ENCODE measurements around the gene UNC79.

DNA sequence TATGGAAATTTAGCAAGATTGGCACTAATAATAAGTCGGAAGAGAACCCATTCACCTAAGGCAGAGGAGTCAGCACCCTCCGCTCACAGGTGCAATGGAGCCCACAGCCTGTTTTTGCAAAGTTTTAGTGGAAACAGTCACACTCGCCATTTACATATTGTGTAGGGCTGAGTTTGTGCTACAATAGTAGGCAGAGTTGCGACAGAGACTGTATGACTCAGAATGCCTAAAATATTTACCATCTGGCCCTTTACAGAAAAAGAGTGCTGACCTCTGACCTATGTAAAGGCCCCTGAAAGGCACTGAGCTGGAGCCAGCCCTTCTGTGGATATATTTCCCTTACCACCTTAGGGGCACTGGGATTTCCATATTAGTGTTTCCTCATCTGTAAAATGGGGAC is 278.5 kb downstream of the UNC79 start:
- TF ChIP-seq, protein P1, sequence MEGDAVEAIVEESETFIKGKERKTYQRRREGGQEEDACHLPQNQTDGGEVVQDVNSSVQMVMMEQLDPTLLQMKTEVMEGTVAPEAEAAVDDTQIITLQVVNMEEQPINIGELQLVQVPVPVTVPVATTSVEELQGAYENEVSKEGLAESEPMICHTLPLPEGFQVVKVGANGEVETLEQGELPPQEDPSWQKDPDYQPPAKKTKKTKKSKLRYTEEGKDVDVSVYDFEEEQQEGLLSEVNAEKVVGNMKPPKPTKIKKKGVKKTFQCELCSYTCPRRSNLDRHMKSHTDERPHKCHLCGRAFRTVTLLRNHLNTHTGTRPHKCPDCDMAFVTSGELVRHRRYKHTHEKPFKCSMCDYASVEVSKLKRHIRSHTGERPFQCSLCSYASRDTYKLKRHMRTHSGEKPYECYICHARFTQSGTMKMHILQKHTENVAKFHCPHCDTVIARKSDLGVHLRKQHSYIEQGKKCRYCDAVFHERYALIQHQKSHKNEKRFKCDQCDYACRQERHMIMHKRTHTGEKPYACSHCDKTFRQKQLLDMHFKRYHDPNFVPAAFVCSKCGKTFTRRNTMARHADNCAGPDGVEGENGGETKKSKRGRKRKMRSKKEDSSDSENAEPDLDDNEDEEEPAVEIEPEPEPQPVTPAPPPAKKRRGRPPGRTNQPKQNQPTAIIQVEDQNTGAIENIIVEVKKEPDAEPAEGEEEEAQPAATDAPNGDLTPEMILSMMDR (IDR thresholded peaks at IDR 0.05), result no peak
- no peak for TF ChIP-seq POLR2A (IDR thresholded peaks at IDR 0.05)

All from testis (tissue), 2 donors.